ENCODE results near the gene TTC3. TPM values are rescaled to one million over a fixed set of nuclear protein-coding genes. Genes with fewer than 3 reads are reported as not detected.
A peak's percentile ranks its signal among the peaks of the same experiment; 100 is the strongest.

Gene TTC3
- total and polyA plus RNA-seq, 2 of the 13 experiments (the other 11 are each of a cell fraction or from before 2014, with no cell fraction given) = 55.7 to 108 TPM

GRCh38 chr21:37071561-37072273 lies 1.3 kb upstream of the TTC3 start:
- FAIRE-seq = no peak
- H3K9ac ChIP-seq (ENCODE audit: insufficient read depth, low read depth, low read length) = peak overlapping the region; percentile 99
- in situ Hi-C loops (cut with HindIII; ENCODE audit: extremely low pct_ligation_motif_present, low pct_unique_long_range_greater_than_20kb) (no loop called here), intact Hi-C loops (cut with micrococcal nuclease; ENCODE audit: unreplicated experiment) (loop anchor here (5.0 kb wide), 1 partner anchor 84 kb away; no protein-coding TSS in a partner anchor)
- H3K4me2 ChIP-seq (ENCODE audit: low read depth, low read length) = peak overlapping the region; percentile 85
- TF ChIP-seq AHR (CRISPR knock-in tag; IDR thresholded peaks at IDR 0.05) (0 out of 2 replicates have a peak, but pooled peaks have one; percentile 22), POLR2A (IDR thresholded peaks at IDR 0.05; ENCODE audit: insufficient read depth in 1 of 2, low read depth in 2 of 2, low read length in 2 of 2) (0 out of 4 replicates have a peak, but pooled peaks have one; percentile 15 to 38), PHF5A (CRISPR knock-in tag; IDR thresholded peaks at IDR 0.05; ENCODE audit: low read depth, unreplicated experiment) (peak; percentile 49), ZNF629 (CRISPR knock-in tag; conservative IDR thresholded peaks at IDR 0.05) (peak; percentile 68), PATZ1 (CRISPR knock-in tag; IDR thresholded peaks at IDR 0.05) (0 out of 2 replicates have a peak, but pooled peaks have one; percentile 8), ZMYM3 (CRISPR knock-in tag; IDR thresholded peaks at IDR 0.05) (peak; percentile 26; the same call in 1 of the 2 replicates), ZBTB38 (CRISPR knock-in tag; IDR thresholded peaks at IDR 0.05) (peak; percentile 70), ZNF10 (CRISPR knock-in tag; IDR thresholded peaks at IDR 0.05; ENCODE audit: borderline replicate concordance, low read depth) (no peak), ZNF772 (CRISPR knock-in tag; IDR thresholded peaks at IDR 0.05) (0 out of 2 replicates have a peak, but pooled peaks have one; percentile 27), ZNF263 (CRISPR knock-in tag; IDR thresholded peaks at IDR 0.05) (peak; percentile 84), ZNF703 (CRISPR knock-in tag; IDR thresholded peaks at IDR 0.05; ENCODE audit: borderline replicate concordance) (no peak), ELF4 (CRISPR knock-in tag; IDR thresholded peaks at IDR 0.05; ENCODE audit: borderline replicate concordance) (0 out of 2 replicates have a peak, but pooled peaks have one; percentile 50), ZHX1 (CRISPR knock-in tag; IDR thresholded peaks at IDR 0.05; ENCODE audit: low read depth) (0 out of 2 replicates have a peak, but pooled peaks have one; percentile 16), TBX3 (IDR thresholded peaks at IDR 0.05; ENCODE audit: borderline replicate concordance) (no peak), ZNF878 (CRISPR knock-in tag; IDR thresholded peaks at IDR 0.05) (0 out of 2 replicates have a peak, but pooled peaks have one; percentile 47), ARID2 (CRISPR knock-in tag; IDR thresholded peaks at IDR 0.05; ENCODE audit: borderline replicate concordance) (peak; percentile 65; the same call in 1 of the 2 replicates)
- POLR2A ChIA-PET = interaction anchor here (0.9 to 2.1 kb wide), 9 partner anchors 9 to 105 kb away, joined by 3 to 11 read pairs (median 4); partner anchors contain the start of gene HLCS
- CTCF ChIA-PET (ENCODE audit: low intra/inter-chr PET ratio, low total read pairs) = no interaction called here
- H2AFZ ChIP-seq (ENCODE audit: low read length) = no peak overlapping the region
- DNase-seq (ENCODE audit: low spot score) = no peak
- ATAC-seq = peak; percentile 4; the same call in 1 of the 3 replicates
- 37% methylated on average over 12 of the region's 12 CpGs for WGBS (ENCODE audit: low lambda C conversion rate)
- peaks cover 50% of the 10 kb centered on the region for H3K79me2 ChIP-seq (ENCODE audit: insufficient read depth, low read length)
- peaks cover 21% of the 10 kb centered on the region for H4K20me1 ChIP-seq (ENCODE audit: insufficient read depth, low read length)
- no peaks in the 10 kb centered on the region for H3K9me3 ChIP-seq (ENCODE audit: low read length)
- peaks cover 39% of the 10 kb centered on the region for H3K4me1 ChIP-seq (ENCODE audit: insufficient read depth, low read length)
- peak overlapping the region; percentile 81 to 92 (median 84); a peak in 5 of 6 replicates for H3K4me3 ChIP-seq (replicated peaks in 1 of 3; ENCODE audit: insufficient read depth in 1 of 3, low read depth in 2 of 3, low read length in 3 of 3)
- peaks cover 0 to 3% of the 10 kb centered on the region in 2 experiments; a peak in 1 of 5 replicates for H3K36me3 ChIP-seq (replicated peaks in 1 of 2; ENCODE audit: control insufficient read depth in 1 of 2, insufficient read depth in 2 of 2, low read length in 2 of 2)
- no peaks in the 10 kb centered on the region; a peak in 1 of 5 replicates for H3K27me3 ChIP-seq (ENCODE audit: control insufficient read depth in 1 of 2, insufficient read depth in 2 of 2, low read length in 2 of 2)
- no TSS peak for BruUV-seq (replicated peaks)
- H3K27ac ChIP-seq (ENCODE audit: extremely low read length, insufficient read depth, low read length) = peak overlapping the region; percentile 96

Data from HepG2 (cell line).